KG1 (cell line): ENCODE results near the gene ADD1.

Experiments
- DNase-seq: peaks from one replicate; lab custom pipeline; 2025; lab: John Stamatoyannopoulos, UW

ADD1 gene

DNA sequence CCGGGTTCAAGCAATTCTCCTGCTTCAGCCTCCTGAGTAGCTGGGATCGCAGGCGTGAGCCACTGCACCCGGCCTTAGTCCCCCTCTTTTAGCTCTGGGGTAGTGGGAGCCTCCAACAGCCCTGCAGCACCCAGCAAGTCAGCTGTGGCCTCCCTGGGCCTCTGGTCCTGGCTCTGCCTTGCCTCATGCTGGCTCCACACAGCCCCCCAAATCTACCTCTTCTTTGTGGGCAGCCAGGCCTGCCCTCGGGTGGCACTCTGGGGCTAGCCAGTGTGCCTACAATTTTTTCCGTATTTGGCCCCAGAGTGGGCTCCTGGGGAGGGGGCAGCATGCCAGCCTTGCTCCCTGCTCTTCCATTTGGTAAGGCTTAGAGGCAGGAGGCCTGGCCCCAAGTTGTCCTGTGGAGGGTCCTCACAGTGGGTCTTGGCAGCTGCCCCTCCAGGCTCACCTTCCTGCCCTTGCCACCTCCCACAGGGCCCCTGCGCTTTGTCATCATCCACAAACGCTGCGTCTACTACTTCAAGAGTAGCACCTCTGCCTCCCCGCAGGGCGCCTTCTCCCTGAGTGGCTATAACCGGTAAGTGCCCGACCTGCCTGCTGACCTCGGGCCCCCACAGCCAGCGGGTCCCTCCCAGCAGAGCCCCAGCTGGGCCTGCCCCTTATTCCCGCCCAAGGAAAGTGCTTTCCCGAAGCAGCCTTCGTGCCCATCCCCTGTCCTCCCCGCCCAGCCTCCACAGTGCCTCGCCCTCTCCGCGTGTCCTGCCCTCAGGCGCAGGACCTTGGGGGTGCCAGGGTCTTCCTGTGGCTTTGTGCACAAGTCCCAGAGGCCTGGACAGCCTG, 21.0 kb upstream of the ADD1 start:
- DNase-seq, result no peak

GRCh38 chr4:2823301-2823670, 20.4 kb upstream of the ADD1 start:
- no peak for DNase-seq

GRCh38 chr4:2823671-2824328, 19.8 kb upstream of the ADD1 start:
- DNase-seq, result no peak

GRCh38 chr4:2824329-2824835, 19.3 kb upstream of the ADD1 start:
- no peak for DNase-seq

DNA sequence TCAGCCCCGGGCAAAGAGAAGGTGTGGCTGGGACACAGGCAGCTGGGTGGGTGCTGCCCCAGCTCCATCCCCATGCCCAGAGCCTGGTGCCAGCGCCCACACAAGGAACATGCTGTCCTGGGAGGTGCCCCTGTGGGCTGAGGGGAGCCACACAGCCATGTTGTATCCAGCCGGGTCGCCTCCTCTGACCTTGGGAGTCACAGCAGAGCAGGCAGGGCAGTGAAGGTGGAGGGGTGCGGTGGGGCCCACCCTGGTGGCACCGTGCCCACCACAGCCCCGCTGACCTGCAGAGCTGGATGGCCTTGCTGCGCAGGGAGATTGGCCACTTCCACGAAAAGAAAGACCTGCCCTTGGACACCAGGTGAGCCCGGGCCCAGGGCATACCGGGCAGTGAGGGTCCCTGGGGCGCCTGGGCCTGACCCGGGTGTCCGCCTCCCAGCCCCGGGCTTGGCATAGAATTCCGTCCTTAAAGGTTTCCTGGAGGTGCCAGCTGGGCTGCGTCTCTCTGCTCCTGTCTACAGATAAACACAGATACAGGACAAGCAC, 18.7 kb upstream of the ADD1 start:
- no peak for DNase-seq

DNA sequence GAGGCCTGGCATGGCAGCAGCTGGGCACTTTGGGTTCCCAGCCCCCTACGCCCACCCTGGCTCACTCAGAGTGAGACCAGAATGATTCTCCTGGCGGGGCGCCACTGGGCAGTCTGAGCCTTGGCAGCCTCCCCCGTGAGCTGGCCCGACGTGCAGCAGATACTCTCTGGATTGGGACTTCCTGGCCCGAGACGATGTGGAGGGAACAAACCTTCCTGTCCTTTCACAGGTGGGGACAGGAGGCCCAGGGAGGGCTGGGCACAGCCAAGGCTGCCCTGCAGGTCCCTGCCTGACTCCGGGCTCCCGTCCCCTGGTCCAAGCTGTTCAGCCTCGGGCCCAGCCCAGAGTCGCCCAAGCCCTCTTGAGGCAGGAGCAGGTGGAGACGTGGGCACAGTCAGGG, 17.9 kb upstream of the ADD1 start:
- no peak for DNase-seq

GRCh38 chr4:2827071-2827873, 16.4 kb upstream of the ADD1 start:
- no peak for DNase-seq

DNA sequence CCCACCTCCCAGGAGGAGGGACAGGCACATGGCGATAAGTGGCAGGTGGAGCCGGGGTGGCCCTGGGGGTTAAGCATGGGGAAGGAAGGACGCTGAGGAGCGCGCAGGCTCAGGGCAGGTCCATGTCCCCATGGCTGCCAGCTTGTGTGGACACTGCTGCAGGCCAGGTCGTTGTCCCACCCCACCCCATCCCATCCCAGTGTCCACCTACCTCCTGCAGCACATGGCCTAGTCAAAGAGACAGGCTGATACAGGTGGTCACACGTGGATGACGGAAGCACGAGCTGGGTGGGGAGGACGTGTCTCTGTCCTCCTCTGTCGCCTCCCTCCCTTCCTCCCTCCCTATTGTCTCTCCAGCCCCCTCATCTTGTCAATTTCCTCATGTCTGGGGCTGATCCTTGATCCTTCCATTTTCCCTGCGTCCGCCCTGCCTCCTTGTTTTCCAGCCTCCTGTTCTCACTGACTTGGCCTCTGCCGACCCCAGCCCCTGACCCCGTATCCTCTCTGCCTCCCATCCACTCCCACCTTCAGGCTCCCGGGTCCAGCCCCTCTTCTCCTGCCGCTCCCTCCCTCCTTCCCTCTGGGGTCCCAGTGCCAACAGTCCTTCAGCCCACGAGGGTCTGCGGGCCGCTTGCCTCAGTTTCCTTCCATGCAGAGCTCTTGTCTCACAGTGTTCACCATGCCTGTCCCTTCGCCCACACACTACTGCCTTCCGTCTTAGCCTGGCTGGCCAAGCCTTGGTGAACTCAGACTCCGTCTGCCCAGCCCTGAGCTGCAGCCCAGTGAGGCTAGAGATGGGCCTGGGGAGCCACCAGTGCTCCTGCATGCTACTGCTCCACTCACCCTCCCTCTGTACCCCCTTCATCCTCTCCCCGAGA, 15.5 kb upstream of the ADD1 start:
- DNase-seq, result no peak

- DNase-seq, result no peak
These were observed 14.9 kb upstream of the ADD1 start for GRCh38 chr4:2828758-2829181.

DNA sequence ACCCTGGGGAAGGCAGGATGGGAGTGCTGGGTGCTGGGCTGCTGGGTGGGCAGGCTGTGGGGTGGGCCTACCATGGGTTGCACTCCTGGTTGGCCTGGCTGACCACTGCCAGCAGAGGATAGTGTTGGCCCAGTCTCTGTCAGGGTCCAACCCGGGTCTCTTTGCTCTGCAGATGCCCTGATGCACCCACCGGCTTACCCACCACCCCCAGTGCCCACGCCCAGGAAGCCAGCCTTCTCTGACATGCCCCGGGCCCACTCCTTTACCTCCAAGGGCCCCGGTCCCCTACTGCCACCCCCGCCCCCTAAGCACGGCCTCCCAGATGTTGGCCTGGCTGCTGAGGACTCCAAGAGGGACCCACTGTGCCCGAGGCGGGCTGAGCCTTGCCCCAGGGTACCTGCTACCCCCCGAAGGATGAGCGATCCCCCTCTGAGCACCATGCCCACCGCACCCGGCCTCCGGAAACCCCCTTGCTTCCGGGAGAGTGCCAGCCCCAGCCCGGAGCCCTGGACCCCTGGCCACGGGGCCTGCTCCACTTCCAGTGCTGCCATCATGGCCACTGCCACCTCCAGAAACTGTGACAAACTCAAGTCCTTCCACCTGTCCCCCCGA, 14.2 kb upstream of the ADD1 start:
- no peak for DNase-seq

DNA sequence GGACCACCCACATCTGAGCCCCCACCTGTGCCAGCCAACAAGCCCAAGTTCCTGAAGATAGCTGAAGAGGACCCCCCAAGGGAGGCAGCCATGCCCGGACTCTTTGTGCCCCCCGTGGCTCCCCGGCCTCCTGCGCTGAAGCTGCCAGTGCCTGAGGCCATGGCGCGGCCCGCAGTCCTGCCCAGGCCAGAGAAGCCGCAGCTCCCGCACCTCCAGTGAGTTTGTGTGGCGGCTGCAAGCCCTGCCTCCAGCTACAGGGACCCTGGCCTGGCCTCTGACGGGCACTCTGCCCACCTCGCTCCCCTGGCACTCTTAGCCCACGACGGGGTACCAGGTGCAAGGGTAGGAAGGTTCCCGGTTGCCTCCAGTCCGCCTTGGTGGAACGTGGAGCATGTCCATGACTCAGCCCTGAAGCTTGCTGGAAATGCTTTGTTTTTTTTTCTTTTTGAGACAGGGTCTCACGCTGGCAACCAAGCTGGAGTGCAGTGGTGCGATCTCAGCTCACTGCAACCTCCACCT, 13.7 kb upstream of the ADD1 start:
- no peak for DNase-seq

- no peak for DNase-seq
These were observed 12.7 kb upstream of the ADD1 start for GRCh38 chr4:2830632-2831610.

- no peak for DNase-seq
These were observed 11.9 kb upstream of the ADD1 start for GRCh38 chr4:2831611-2832308.

DNA sequence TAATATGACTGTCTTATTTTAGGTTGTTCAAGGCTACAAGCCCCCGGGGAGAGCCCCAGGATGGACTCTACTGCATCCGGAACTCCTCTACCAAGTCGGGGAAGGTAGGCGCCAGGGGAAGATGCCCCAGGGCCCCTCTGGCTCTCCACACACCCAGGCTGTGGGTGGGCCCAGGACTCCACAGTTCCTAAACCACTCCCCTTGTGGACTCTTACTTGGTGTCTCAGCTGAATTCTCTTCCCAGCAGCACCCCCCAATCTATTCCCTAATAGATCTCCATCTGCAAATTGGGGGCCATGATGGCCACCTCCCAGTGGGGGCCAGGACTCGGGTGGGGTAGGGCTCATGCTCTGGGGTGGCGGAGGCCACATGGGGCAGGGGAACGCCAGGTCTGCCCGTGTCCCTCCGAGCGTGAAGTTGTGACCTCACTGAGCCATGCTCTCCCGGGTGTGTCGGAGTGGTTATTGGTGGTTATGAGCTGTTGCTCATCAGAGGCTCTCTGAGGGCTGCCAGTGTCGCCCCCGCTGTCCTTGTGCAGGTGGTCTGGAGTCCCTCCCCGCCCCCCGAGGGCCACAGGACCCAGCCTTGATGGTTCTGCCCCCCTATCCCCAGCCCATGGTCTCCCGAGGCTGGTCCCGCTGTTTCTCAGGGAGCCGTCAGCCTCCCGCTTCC, 11.2 kb upstream of the ADD1 start:
- no peak for DNase-seq

- no peak for DNase-seq
These were observed 10.5 kb upstream of the ADD1 start for GRCh38 chr4:2832981-2833670.

- no peak for DNase-seq
These were observed 10.0 kb upstream of the ADD1 start for GRCh38 chr4:2833671-2834000.

GRCh38 chr4:2834001-2834921, 9.4 kb upstream of the ADD1 start:
- no peak for DNase-seq
